Measurements from ENCODE around the gene SLC39A13.

Gene SLC39A13

DNA sequence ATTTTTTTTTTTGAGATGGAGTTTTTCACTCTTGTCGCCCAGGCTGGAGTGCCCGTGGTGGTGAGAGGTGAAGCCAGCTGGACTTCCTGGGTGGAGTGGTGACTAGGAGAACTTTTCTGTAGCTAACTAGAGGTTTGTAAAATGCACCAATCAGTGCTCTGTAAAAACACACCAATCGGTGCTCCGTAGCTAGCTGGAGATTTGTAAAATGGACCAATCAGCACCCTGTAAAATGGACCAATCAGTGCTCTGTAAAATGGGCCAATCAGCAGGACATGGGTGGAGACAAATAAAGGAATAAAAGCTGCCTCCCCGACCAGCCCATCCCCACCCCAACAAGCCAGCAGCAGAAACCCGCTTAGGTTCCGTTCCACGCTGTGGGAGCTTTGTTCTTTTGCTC lies 45.0 kb downstream of the SLC39A13 start:
- no peak for DNase-seq (ENCODE audit: low read depth in 2 of 2)

DNA sequence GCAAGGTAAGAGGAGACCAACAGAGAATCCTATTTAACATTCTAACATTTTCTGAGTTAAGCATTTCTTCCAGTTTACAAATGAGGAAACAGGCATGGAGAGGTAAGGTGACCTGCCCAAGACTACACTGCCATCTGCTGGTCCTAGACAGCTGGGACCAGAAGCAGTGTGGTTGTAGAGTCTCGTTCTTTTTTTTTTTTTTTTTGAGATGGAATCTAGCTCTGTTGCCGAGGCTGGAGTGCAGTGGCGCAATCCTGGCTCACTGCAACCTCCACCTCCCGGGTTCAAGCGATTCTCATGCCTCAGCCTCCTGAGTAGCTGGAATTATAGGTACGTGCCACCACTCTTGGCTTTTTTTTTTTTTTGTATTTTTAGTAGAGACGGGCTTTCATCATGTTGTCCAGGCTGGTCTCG lies 45.9 kb downstream of the SLC39A13 start:
- peak; percentile 9 to 31 for DNase-seq (ENCODE audit: low read depth in 2 of 2)

DNA sequence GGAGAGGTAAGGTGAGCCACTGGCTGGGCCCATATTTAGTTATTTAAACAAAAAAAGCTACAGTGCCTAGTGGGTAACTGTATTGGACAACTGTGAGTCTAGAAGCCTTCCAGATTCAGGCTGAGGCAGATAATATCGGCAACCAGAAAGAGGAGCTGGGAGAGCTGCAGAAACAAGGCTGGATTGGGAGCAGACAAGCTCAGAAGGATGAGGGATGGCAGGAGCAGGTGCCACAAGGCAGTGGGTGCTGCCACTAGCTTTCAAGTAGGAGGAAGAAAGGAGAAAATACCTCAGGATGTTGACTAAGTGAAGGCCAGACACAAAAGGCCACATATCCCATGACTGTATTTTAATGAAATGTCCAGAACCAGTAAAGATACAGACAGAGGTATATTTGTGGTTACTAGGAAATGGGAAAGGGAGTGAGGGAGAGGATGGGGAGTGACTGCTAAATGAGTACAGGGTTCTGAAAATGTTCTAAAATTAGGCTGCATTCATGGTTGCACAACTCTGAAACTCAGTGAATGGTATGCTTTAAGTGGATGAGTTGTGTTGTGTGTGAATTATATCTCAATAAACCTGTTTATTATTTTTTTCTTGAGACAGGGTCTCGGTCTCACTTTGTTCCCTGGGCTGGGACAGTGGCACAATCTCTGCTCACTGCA lies 52.3 kb downstream of the SLC39A13 start:
- no peak for DNase-seq (ENCODE audit: low read depth in 2 of 2)

DNA sequence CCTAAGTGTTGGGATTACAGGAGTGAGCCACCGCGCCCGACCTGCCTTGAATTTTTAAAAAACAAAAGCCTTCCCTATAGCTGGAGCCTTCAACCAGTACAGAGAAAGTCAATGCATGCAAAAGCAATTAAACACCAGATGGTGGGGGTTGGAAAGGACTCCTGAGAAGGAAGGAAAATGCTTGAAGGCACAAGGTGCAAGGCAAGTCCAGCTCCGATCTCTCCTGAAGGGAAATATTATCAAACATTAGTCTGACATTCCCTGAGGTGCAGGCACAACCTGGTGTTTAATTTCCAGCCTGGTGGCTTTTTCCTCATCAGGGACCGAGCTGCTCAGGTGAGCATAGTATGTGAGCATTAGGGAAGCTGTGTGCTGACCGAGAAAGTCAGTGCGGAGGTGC lies 53.5 kb downstream of the SLC39A13 start:
- no peak for DNase-seq (ENCODE audit: low read depth in 2 of 2)

DNA sequence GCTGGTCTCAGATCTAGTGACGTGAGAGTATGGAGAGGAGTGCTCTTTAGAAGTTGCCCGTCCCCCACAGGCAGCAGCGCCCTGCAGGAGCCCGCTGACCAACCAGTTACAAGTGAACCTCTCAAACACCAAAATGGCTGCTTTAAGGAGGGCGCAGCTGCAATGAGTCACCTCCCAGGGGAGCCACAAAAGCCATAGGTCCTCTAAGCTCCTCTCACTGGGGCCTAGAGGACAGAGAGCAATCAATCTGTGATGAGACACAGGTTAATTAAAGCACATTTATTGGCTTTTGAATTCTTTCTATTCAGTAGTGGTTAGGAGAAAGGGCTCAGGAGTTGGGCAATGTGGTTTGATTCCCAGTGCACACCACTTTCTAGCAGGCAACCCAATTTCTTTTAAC lies 56.1 kb downstream of the SLC39A13 start:
- no peak for DNase-seq (ENCODE audit: low read depth in 2 of 2)

Measured in stimulated activated CD8-positive, alpha-beta memory T cell treated with anti-CD3 and anti-CD28 coated beads, Interleukin-2, amount 100 ng/mL, for 48 hours (primary cell).